D721Med (cell line): ENCODE data around the gene STARD10.

ENCODE experiments used
- DNase-seq: peaks from one replicate; pipeline ENCODE4 v3.0.0; 2011; ENCODE audit warnings: low spot score; ENCODE audit not compliant: insufficient read length
- FAIRE-seq: peaks from 2 replicates; lab custom pipeline; 2011; peaks lifted over from hg19 to GRCh38; lab: Jason Lieb, UNC
- CTCF ChIP-seq: IDR thresholded peaks from 2 replicates; pipeline ENCODE4 v1.5.1; 2012; ENCODE audit warnings: mild to moderate bottlenecking, control low read depth; ENCODE audit not compliant: insufficient read depth; ENCODE audit errors: missing control alignments

Gene STARD10

GRCh38 chr11:72758690-72759389 is 35.0 kb downstream of the STARD10 start:
- FAIRE-seq (no peak), DNase-seq (no peak)
- no peak for TF ChIP-seq CTCF

GRCh38 chr11:72758304-72758689 is 35.5 kb downstream of the STARD10 start:
- DNase-seq (no peak), FAIRE-seq (no peak)
- TF ChIP-seq CTCF = no peak

GRCh38 chr11:72755713-72756285 is 38.0 kb downstream of the STARD10 start:
- DNase-seq (no peak), FAIRE-seq (no peak)
- TF ChIP-seq CTCF = no peak

GRCh38 chr11:72754544-72755155 is 39.2 kb downstream of the STARD10 start:
- DNase-seq (no peak), FAIRE-seq (no peak)
- TF ChIP-seq CTCF = no peak

- DNase-seq (no peak), FAIRE-seq (no peak)
- TF ChIP-seq CTCF = no peak
Measured at GRCh38 chr11:72754149-72754543, 39.7 kb downstream of the STARD10 start.

GRCh38 chr11:72753341-72754148 is 40.3 kb downstream of the STARD10 start:
- FAIRE-seq = no peak
- TF ChIP-seq CTCF = no peak

More at GRCh38 chr11:72753341-72754148, 40.3 kb downstream of the STARD10 start:
- no peak for DNase-seq
